IMR-90 (cell line): ENCODE results near the gene CAPRIN1.

Experiments
- BHLHE40 ChIP-seq: fragments of 150-350 bp; IDR thresholded peaks from 2 replicates; pipeline ENCODE4 v1.6.1; 2016; ENCODE audit warnings: mild to moderate bottlenecking, low read depth, low read length
- CHD1 ChIP-seq: IDR thresholded peaks from 2 replicates; pipeline ENCODE4 v1.6.1; 2012; ENCODE audit warnings: low read depth, low read length, improper control_type of control experiment
- CTCF ChIP-seq: conservative IDR thresholded peaks from 2 replicates; pipeline ENCODE4 v1.5.1; 2012; ENCODE audit warnings: mild to moderate bottlenecking, low read depth, low read length, improper control_type of control experiment
- POLR2A ChIP-seq: IDR thresholded peaks from 2 replicates; pipeline ENCODE4 v1.6.1; 2012; ENCODE audit warnings: mild to moderate bottlenecking, low read depth, low read length
- RAD21 ChIP-seq: IDR thresholded peaks from 2 replicates; pipeline ENCODE4 v1.6.1; 2012; ENCODE audit warnings: low read length, improper control_type of control experiment
- RCOR1 ChIP-seq: IDR thresholded peaks from 2 replicates; pipeline ENCODE4 v1.6.1; 2012; ENCODE audit warnings: mild to moderate bottlenecking, low read length, improper control_type of control experiment; ENCODE audit not compliant: insufficient replicate concordance
- RFX5 ChIP-seq: IDR thresholded peaks from 2 replicates; pipeline ENCODE4 v1.8.0; 2012; ENCODE audit warnings: low read depth, mild to moderate bottlenecking, low read length, moderate library complexity
- SMC3 ChIP-seq: fragments of 150-350 bp; IDR thresholded peaks from 2 replicates; pipeline ENCODE4 v1.6.1; 2016; ENCODE audit warnings: low read depth, mild to moderate bottlenecking, antibody characterized with exemption, low read length, moderate library complexity
- USF2 ChIP-seq: fragments of 150-350 bp; IDR thresholded peaks from 2 replicates; pipeline ENCODE4 v1.6.1; 2017; ENCODE audit warnings: mild to moderate bottlenecking, antibody characterized with exemption, low read length, low read depth

GRCh38 chr11:34111722-34112270 lies 60.3 kb downstream of the CAPRIN1 start:
- no peak for TF ChIP-seq CTCF
- no peak for TF ChIP-seq USF2
- no peak for TF ChIP-seq RCOR1
- no peak for TF ChIP-seq RAD21
- no peak for TF ChIP-seq SMC3
- TF ChIP-seq BHLHE40, result no peak
- TF ChIP-seq POLR2A, result no peak
- TF ChIP-seq CHD1, result no peak
- TF ChIP-seq RFX5, result no peak
